Measurements from ENCODE around the gene RRP36.

RRP36 gene

GRCh38 chr6:43007126-43007525, 14.3 kb upstream of the RRP36 start:
- no peak for DNase-seq (ENCODE audit: low read depth, low spot score)

- DNase-seq (ENCODE audit: low read depth, low spot score): no peak
Measured at GRCh38 chr6:43009124-43009523, 12.3 kb upstream of the RRP36 start.

- no peak for DNase-seq (ENCODE audit: low read depth, low spot score)
Measured at GRCh38 chr6:43011207-43011606, 10.2 kb upstream of the RRP36 start.

GRCh38 chr6:43012364-43012763, 9.1 kb upstream of the RRP36 start:
- no peak for DNase-seq (ENCODE audit: low read depth, low spot score)

GRCh38 chr6:43013097-43013842, 8.2 kb upstream of the RRP36 start:
- no peak for DNase-seq (ENCODE audit: low read depth, low spot score)

- peak; percentile 99 for DNase-seq (ENCODE audit: low read depth, low spot score)
Measured at GRCh38 chr6:43013843-43014433, 7.5 kb upstream of the RRP36 start, which contains the start of the genes KLHDC3 and MEA1. Gene KLHDC3 (plus strand): TSS chr6:43014249. CDS start chr6:43017193, 2,944 bp downstream. Gene MEA1 (minus strand): TSS chr6:43013946. CDS start chr6:43013813, 133 bp downstream.

- no peak for DNase-seq (ENCODE audit: low read depth, low spot score)
Measured at GRCh38 chr6:43014434-43014909, 7.0 kb upstream of the RRP36 start.

- no peak for DNase-seq (ENCODE audit: low read depth, low spot score)
Measured at GRCh38 chr6:43016176-43016942, 5.1 kb upstream of the RRP36 start.

GRCh38 chr6:43016943-43017334, 4.5 kb upstream of the RRP36 start:
- no peak for DNase-seq (ENCODE audit: low read depth, low spot score)

- no peak for DNase-seq (ENCODE audit: low read depth, low spot score)
Measured at GRCh38 chr6:43019152-43019551, 2.3 kb upstream of the RRP36 start.

- DNase-seq (ENCODE audit: low read depth, low spot score): no peak
Measured at GRCh38 chr6:43020052-43020705, 1.2 kb upstream of the RRP36 start.

GRCh38 chr6:43020847-43021246, 576 bp upstream of the RRP36 start:
- DNase-seq (ENCODE audit: low read depth, low spot score): no peak

GRCh38 chr6:43024436-43024835, 3.0 kb downstream of the RRP36 start:
- no peak for DNase-seq (ENCODE audit: low read depth, low spot score)

- DNase-seq (ENCODE audit: low read depth, low spot score): no peak
Measured at GRCh38 chr6:43026365-43026764, 4.9 kb downstream of the RRP36 start.

GRCh38 chr6:43029120-43029519, 7.7 kb downstream of the RRP36 start:
- DNase-seq (ENCODE audit: low read depth, low spot score): no peak

- no peak for DNase-seq (ENCODE audit: low read depth, low spot score)
Measured at GRCh38 chr6:43032326-43032725, 10.9 kb downstream of the RRP36 start.

- DNase-seq (ENCODE audit: low read depth, low spot score): no peak
Measured at GRCh38 chr6:43033496-43034189, 12.2 kb downstream of the RRP36 start.

GRCh38 chr6:43034190-43034525, 12.7 kb downstream of the RRP36 start:
- no peak for DNase-seq (ENCODE audit: low read depth, low spot score)

GRCh38 chr6:43035495-43036194, 14.2 kb downstream of the RRP36 start:
- DNase-seq (ENCODE audit: low read depth, low spot score): no peak

- no peak for DNase-seq (ENCODE audit: low read depth, low spot score)
Measured at GRCh38 chr6:43036712-43037111, 15.3 kb downstream of the RRP36 start.

GRCh38 chr6:43037197-43037596, 15.8 kb downstream of the RRP36 start:
- DNase-seq (ENCODE audit: low read depth, low spot score): no peak
